Keratinocyte (primary cell): ENCODE data around the gene DIAPH2. TPM values are rescaled to one million over a fixed set of nuclear protein-coding genes. Genes with fewer than 3 reads are reported as not detected.

Experiments used
- DNase-seq: peaks from one replicate; pipeline ENCODE4 v3.0.0-alpha.2; 2011; ENCODE audit warnings: low read depth, missing footprints, low spot score
- FAIRE-seq: peaks from 2 replicates; lab custom pipeline; 2011; peaks lifted over from hg19 to GRCh38; lab: Jason Lieb, UNC
- H2AFZ ChIP-seq: 2 replicates; pipeline ENCODE4 v1.6.0; 2012; ENCODE audit warnings: low read length, control low read depth, inconsistent platforms; ENCODE audit not compliant: control insufficient read depth
- H3K27ac ChIP-seq: 2 replicates; pipeline ENCODE4 v1.5.1; 2011; ENCODE audit warnings: low read length; ENCODE audit not compliant: control insufficient read depth, insufficient read depth
- H3K27me3 ChIP-seq: 3 replicates; pipeline ENCODE4 v1.6.0; 2011; ENCODE audit warnings: low read length; ENCODE audit not compliant: control insufficient read depth, insufficient read depth; ENCODE audit errors: extremely low read depth
- H3K36me3 ChIP-seq, 2 experiments: 2 replicates in 1 of 2; 3 replicates in 1 of 2; pipeline ENCODE4 v1.5.1; 2011; ENCODE audit warnings: low read length in 2 of 2, mild to moderate bottlenecking in 1 of 2; ENCODE audit not compliant: control insufficient read depth in 2 of 2, insufficient read depth in 2 of 2; ENCODE audit errors: extremely low read depth in 1 of 2
- H3K4me1 ChIP-seq: 3 replicates; pipeline ENCODE4 v1.5.1; 2011; ENCODE audit warnings: low read length; ENCODE audit not compliant: control insufficient read depth, insufficient read depth; ENCODE audit errors: extremely low read depth
- H3K4me2 ChIP-seq: 3 replicates; pipeline ENCODE4 v1.6.0; 2011; ENCODE audit warnings: low read depth, low read length; ENCODE audit not compliant: control insufficient read depth, insufficient read depth; ENCODE audit errors: extremely low read depth
- H3K4me3 ChIP-seq, 3 experiments: fragments of 200-600 bp in 1 of 3; sonication (generic) in 1 of 3; 2 replicates in 2 of 3; 3 replicates in 1 of 3; pipeline ENCODE4 v1.5.1; 2011 to 2016; ENCODE audit warnings: low read length in 3 of 3, mild to moderate bottlenecking in 3 of 3, control low read depth in 2 of 3, inconsistent platforms in 1 of 3, low read depth in 1 of 3, mixed read lengths in 1 of 3, mixed run types in 1 of 3, moderate library complexity in 1 of 3; ENCODE audit not compliant: control insufficient read depth in 2 of 3, insufficient read depth in 2 of 3; ENCODE audit errors: extremely low read depth in 1 of 3
- H3K79me2 ChIP-seq: 2 replicates; pipeline ENCODE4 v1.6.0; 2012; ENCODE audit warnings: low read length; ENCODE audit not compliant: control insufficient read depth, insufficient read depth
- H3K9ac ChIP-seq: 3 replicates; pipeline ENCODE4 v1.6.0; 2011; ENCODE audit warnings: low read length; ENCODE audit not compliant: control insufficient read depth, insufficient read depth; ENCODE audit errors: extremely low read depth
- H3K9me1 ChIP-seq: 3 replicates; pipeline ENCODE4 v1.6.0; 2011; ENCODE audit warnings: low read length; ENCODE audit not compliant: control insufficient read depth, insufficient read depth; ENCODE audit errors: extremely low read depth
- H3K9me3 ChIP-seq: 2 replicates; pipeline ENCODE4 v1.5.1; 2012; ENCODE audit warnings: low read depth, low read length; ENCODE audit not compliant: control insufficient read depth
- H4K20me1 ChIP-seq: 3 replicates; pipeline ENCODE4 v1.6.0; 2011; ENCODE audit warnings: low read length; ENCODE audit not compliant: control insufficient read depth, insufficient read depth; ENCODE audit errors: extremely low read depth
- EZH2 ChIP-seq: IDR thresholded peaks from one replicate; pipeline ENCODE4 v1.6.1; 2012; ENCODE audit warnings: inconsistent platforms, mild to moderate bottlenecking, low read length, moderate library complexity
- dilution Hi-C: fragments of 300-500 bp; cut with MboI; formaldehyde crosslinking; loops from one replicate; pipeline ENCODE4 v1.7.0; 2020; ENCODE audit warnings: low sequenced_read_pairs; ENCODE audit not compliant: extremely low pct_ligation_motif_present
- polyA plus RNA-seq, 5 experiments: library from polyadenylated mRNA; depleted of rRNA in 3 of 5; stranded (reverse) in 3 of 5; stranded (forward) in 1 of 5; unstranded in 1 of 5; fragments of >200 nt; gene quantifications; 1 replicate in 1 of 5; 2 replicates in 3 of 5; 3 replicates in 1 of 5; pipeline versions ENCODE4 v1.2.1 to v1.2.3, GENCODE V29; 2011 to 2012; ENCODE audit warnings: missing spikeins in 2 of 5, low read depth in 1 of 5, low replicate concordance in 1 of 5
- TF ChIP-seq, protein P1 (sequence below), 3 experiments: IDR thresholded peaks in 1 of 3; conservative IDR thresholded peaks in 1 of 3; optimal IDR thresholded peaks in 1 of 3; 2 replicates in 2 of 3; 3 replicates in 1 of 3; pipeline versions ENCODE3 to v1.5.1; 2011; ENCODE audit warnings: low read length in 3 of 3, mild to moderate bottlenecking in 3 of 3, moderate library complexity in 2 of 3, control low read depth in 1 of 3, inconsistent platforms in 1 of 3; ENCODE audit not compliant: insufficient read depth in 2 of 3; ENCODE audit errors: extremely low read depth in 1 of 3

Gene DIAPH2
- polyA plus RNA-seq, 1 donor (not counting 4 experiments of a cell fraction or from before 2014, with no cell fraction given) = 7.4 TPM

GRCh38 chrX:97252111-97252510, 567.5 kb downstream of the DIAPH2 start:
- Histone ChIP-seq H3K9me1 (no peaks in the 10 kb centered on the region), H3K4me3 (no peak overlapping the region), H3K4me2 (no peak overlapping the region), H3K79me2 (no peaks in the 10 kb centered on the region), H3K4me1 (no peaks in the 10 kb centered on the region), H3K9ac (no peak overlapping the region), H3K9me3 (no peaks in the 10 kb centered on the region), H3K27ac (no peak overlapping the region), H2AFZ (no peak overlapping the region), H3K36me3 (no peaks in the 10 kb centered on the region), H3K27me3 (no peaks in the 10 kb centered on the region), H4K20me1 (no peaks in the 10 kb centered on the region)
- FAIRE-seq = no peak
- TF ChIP-seq, protein P1, sequence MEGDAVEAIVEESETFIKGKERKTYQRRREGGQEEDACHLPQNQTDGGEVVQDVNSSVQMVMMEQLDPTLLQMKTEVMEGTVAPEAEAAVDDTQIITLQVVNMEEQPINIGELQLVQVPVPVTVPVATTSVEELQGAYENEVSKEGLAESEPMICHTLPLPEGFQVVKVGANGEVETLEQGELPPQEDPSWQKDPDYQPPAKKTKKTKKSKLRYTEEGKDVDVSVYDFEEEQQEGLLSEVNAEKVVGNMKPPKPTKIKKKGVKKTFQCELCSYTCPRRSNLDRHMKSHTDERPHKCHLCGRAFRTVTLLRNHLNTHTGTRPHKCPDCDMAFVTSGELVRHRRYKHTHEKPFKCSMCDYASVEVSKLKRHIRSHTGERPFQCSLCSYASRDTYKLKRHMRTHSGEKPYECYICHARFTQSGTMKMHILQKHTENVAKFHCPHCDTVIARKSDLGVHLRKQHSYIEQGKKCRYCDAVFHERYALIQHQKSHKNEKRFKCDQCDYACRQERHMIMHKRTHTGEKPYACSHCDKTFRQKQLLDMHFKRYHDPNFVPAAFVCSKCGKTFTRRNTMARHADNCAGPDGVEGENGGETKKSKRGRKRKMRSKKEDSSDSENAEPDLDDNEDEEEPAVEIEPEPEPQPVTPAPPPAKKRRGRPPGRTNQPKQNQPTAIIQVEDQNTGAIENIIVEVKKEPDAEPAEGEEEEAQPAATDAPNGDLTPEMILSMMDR (optimal IDR thresholded peaks at IDR 0.05 in 1 of 3, IDR thresholded peaks at IDR 0.05 in 1 of 3, conservative IDR thresholded peaks at IDR 0.05 in 1 of 3; ENCODE audit: extremely low read depth in 1 of 3, insufficient read depth in 2 of 3, low read length in 3 of 3) = no peak
- TF ChIP-seq EZH2 = no peak
- dilution Hi-C loops = no loop called here
- DNase-seq = no peak

DNA sequence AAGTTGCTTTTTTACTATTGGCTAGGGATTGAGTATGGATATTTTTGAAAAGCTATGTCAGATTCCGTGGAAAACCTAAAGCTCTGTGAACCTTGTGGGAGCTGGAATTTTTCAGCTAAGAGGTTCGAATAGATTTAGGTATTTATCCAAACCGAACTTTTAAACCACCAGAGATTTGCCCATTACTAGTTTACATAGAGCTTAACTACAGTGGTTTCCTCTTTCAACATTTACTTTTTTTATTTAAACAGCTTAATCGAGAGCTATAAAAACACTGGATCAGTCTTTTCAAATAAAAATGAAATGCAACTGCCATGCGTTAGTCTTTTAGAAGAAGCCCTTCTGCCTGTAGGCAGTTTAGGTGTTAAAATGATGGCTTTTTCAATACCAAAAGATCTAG, 576.0 kb downstream of the DIAPH2 start:
- Histone ChIP-seq H3K4me3 (no peak overlapping the region), H3K27ac (no peak overlapping the region), H3K4me2 (no peak overlapping the region), H3K79me2 (no peaks in the 10 kb centered on the region), H3K9me1 (no peaks in the 10 kb centered on the region), H4K20me1 (no peaks in the 10 kb centered on the region), H3K9ac (no peak overlapping the region), H3K27me3 (no peaks in the 10 kb centered on the region), H3K4me1 (no peaks in the 10 kb centered on the region), H2AFZ (no peak overlapping the region), H3K9me3 (no peaks in the 10 kb centered on the region), H3K36me3 (no peaks in the 10 kb centered on the region)
- DNase-seq (no peak), FAIRE-seq (no peak)
- dilution Hi-C loops = no loop called here
- no peak for TF ChIP-seq EZH2
- TF ChIP-seq, protein P1 (optimal IDR thresholded peaks at IDR 0.05 in 1 of 3, IDR thresholded peaks at IDR 0.05 in 1 of 3, conservative IDR thresholded peaks at IDR 0.05 in 1 of 3; ENCODE audit: extremely low read depth in 1 of 3, insufficient read depth in 2 of 3, low read length in 3 of 3) = no peak
